Islet precursor cell (in vitro differentiated cells): Measurements from ENCODE around the gene LSM8.
"Not testable (repeated sequence)": the region's sequence is repeated elsewhere in the genome, so short reads cannot be mapped to it uniquely, and the experiment has no call there.

Source experiments
- DNase-seq: peaks from one replicate; pipeline ENCODE4 v3.0.0-alpha.2; 2018

LSM8 gene

DNA sequence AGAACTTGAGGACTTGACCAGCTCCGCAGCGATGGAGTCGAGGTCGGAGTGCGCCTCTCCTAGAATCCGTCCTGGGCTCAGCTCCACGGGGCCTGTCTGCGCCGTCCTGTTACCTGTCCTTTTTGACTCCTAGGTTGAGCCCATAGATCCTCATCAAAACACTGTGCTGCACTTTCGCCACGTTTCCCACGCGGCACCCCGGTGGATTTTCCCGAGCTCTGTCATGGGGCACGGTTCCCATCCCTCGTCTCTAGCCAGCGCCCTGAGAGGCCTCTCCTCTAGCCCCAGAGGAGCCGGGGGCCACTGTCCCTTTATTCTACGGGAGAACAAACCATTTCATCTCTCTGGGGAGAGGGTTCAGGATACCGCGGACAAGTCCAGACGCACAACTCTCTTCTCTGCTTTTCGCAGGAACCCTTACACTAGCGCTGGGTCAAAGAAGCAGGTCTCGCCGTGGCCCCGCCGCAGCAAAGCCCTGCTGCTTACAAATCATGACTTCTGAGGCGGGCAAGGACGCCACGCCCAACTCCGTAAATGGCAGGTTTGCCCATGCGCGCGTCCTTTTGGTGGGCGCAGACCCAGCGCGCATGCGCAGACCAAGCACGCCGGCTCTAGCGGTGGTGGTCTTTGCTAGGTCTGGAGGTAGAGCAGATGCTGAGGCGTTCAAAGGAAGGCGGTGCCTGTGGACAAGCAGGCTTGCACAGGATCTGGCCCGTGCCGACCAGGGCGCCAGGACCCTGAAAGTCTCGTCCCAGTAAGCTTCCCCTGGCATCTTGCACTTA, 30.3 kb downstream of the LSM8 start:
- DNase-seq: no peak

DNA sequence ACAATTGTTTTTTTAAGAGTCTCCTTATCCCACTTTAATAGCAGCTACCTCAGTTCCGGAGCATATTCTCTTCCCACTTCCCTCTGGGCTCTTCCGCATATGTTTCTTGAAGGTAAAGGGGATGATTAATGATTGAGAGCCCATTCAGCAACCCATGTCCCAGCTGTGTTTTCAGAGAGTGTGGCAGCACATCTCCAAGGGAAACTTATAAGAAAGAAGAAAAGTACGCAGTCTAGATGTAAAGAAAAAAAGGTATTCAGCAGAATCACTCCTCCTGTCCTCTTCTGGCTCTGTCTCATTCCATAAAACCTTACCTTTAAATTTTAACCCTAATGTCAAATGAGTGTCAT, 30.8 kb downstream of the LSM8 start:
- no peak for DNase-seq

DNA sequence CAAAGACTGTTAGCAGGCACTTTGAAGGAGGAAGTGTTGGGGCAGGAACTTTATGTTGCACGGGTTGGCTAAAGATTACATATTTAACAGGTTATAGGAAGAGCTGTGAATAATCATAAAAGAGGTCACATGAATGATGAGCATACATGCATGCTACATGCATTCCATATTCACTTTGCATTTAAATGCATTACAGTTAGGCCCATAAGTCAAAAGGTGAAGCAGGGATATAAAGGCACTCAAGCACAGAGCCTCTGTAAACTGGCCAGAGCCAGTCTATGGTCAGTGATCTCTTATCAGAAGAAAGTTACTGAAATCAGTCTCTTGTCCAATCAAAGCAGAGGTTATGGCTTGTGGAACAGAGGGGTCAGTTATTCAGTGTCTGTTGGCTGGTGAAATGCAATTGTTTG, 33.3 kb downstream of the LSM8 start:
- no peak for DNase-seq

DNA sequence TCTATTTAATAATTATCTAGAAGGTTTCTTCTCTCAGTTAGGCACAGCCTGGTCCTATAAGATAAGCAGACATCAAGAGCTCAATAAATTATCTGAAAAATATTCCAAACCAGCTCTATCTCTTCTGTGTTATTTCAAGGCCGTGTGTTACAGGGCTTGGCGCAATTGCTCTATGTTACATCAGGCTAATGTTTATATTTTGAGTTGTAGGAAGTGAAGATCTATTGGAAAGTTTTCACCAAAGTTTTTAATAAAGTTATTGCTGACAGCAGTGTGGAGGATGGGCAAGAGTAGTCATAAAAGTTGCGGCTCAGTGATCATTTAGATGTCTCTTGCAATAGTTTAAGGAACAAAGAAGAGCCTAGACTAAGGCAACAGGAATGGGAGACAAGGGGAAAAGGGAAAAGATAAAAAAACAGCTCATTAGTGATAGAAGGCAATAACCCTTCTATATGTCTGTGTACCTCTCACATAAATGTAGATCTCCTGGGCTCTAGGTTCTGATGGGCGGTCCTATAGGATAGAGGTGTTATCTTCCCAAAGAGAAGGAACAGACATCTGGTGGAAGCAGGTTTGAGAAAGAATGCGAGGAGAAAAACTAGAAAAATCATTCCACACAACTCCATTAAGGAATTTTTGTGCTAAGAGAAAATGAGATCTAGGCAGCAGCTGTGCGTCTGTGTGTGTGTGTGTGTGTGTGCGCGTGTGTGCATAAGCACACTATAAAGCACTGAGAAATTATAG, 34.6 kb downstream of the LSM8 start:
- DNase-seq: no peak

DNA sequence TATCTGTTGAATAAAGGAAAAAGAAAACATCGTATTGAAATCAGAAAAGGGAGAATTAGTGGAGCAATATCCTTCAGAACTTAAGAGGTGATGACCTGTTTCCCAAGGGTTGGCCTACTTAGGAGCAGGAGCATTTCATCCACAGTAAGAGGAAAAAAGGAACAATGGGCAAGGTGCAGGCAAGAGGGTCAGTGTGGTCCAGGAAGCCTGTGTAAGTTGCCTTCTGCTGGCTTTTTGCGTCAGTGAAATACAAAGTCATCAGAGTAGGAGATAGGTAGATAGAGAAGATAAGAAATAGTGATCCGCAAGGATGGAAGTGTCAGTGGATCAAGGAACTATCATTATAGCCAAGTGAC, 35.2 kb downstream of the LSM8 start:
- no peak for DNase-seq

DNA sequence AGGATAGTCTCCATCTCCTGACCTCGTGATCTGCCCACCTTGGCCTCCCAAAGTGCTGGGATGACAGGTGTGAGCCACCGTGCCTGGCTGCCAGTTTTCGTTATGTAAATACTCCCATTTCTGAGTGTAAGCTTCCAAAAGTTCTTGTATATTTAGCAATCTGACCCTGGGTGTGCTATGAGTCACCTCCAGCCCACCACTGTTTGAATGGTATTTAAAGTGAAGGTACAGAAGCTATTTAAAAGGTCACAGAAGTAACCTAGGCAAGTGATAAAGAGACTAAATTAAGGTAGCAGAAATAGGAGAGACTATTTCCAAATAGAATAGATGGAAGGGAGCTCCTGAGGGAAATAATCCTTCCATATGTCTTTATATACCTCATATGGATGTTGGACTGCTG, 36.6 kb downstream of the LSM8 start:
- DNase-seq: no peak

DNA sequence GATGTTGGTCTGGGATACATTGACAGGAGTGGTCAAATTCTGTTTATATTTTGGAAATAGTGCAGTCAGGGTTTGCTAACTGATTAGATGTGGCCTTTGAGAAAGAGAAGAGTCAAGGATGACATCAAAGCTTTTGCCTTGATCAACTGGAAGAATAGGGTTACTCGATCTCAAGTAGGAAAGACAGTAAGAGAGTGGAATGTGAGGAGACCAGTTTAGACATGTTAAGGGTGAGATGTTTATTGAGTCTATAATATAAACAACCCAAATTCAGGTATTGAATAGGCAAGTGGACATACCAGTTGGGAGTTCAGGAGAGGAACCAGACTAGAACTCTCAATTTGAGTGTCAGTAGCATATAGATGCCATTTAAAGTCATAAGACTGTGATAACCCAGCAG, 38.6 kb downstream of the LSM8 start:
- no peak for DNase-seq

DNA sequence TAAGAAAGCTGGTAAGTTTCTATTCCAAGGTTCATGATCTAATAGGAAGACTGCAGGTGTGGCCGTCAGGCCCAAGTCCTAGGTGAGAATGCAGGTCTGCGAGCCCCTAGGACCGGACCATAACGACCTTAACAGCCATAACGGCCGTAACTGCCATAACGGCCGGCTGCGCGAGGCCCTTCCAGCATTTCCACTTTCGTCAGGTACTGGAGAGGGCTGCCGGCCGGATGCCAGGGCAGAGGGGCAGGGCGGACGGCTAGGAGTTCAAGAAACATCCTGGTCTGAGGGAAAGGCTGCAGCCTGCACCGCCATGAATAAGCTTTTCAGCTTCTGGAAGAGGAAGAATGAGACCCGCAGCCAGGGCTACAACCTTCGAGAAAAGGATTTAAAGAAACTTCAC, 40.6 kb downstream of the LSM8 start, which contains the start of gene ANKRD7:
TSS of gene ANKRD7 (plus strand) at position 184 of the 400 bp plus-strand sequence. CDS start at position 311, 127 bp downstream.
- DNase-seq: no peak

DNA sequence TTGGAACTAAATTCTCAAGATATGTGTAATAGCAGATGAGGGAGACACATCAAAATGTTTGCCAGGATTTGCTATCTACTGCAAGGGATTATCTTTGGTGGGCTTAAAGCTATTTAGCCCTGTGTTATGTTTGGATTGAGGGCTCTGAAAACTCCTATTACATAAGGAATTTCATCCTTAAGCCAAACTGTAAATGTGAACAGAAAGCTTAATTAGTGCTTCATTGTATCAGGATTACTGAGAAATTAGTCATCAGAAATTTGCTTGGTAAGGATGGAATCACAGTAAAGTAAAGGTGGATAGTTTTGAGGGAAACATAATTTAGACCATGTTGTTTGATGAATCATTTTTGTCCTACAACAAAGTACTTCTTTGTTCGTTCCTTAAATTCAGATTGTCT, 48.9 kb downstream of the LSM8 start:
- DNase-seq: no peak

DNA sequence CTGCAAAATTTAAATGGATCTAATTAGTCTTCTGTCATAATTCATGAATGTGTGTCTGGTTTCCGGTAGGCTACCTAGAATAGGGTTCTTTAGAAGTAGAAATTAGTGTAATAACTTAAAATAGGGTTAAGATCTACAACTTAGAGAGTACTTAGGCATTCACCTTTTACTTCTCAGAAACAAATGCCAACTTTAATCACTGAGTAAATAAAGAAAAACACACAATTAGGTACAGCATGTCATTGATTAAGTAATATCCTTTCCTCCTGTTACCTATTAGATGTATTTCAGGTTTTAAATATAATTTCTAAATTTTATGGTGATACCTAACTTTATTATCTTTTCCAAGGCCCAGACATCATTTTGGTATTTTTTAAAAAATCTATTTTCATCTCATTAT, 49.8 kb downstream of the LSM8 start:
- no peak for DNase-seq

DNA sequence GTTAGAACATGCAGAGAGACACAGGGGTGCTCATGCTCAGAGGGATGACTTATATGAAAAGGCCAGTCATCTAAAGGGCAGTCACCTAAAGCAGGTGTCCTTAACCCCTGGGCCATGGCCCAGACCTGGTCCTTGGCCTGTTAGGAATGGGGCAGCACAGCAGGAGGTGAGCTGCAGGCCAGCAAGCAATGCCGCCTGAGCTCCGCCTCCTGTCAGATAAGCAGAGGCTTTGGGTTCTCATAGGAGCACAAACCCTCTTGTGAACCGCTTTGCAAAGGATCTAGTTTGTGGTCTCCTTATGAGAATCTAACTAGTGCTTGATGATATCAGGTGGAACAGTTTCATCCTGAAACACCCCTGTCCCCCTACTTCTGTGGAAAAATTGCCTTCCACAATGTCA, 55.0 kb downstream of the LSM8 start:
- DNase-seq: no peak

DNA sequence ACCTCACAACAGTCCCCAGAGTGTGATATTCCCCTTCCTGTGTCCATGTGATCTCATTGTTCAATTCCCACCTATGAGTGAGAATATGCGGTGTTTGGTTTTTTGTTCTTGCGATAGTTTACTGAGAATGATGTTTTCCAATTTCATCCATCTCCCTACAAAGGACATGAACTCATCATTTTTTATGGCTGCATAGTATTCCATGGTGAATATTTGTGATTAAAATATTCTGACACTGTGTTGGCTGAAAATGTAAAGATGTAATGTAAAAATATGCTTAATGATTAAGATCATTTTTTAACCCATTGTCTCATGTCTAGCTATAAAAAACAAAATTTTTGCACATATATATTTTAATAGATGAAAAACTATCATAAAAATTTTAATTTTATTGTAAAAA, 56.4 kb downstream of the LSM8 start:
- not testable (repeated sequence) for DNase-seq
